Ishikawa (cell line): ENCODE measurements around the gene ACSL1.

Source experiments
- CREB1 ChIP-seq: IDR thresholded peaks from 2 replicates; pipeline ENCODE4 v1.6.1; 2012; ENCODE audit warnings: low read depth
- EGR1 ChIP-seq: IDR thresholded peaks from 2 replicates; pipeline ENCODE4 v1.6.1; 2012
- MAX ChIP-seq: IDR thresholded peaks from 2 replicates; pipeline ENCODE4 v1.6.1; 2012
- RAD21 ChIP-seq: IDR thresholded peaks from 2 replicates; pipeline ENCODE4 v1.6.1; 2012; ENCODE audit warnings: low read depth
- TAF1 ChIP-seq: IDR thresholded peaks from 2 replicates; pipeline ENCODE4 v1.6.1; 2012; ENCODE audit warnings: low read depth, mild to moderate bottlenecking
- USF1 ChIP-seq: IDR thresholded peaks from 2 replicates; pipeline ENCODE4 v1.6.1; 2012
- YY1 ChIP-seq: IDR thresholded peaks from 2 replicates; pipeline ENCODE4 v1.6.1; 2012; ENCODE audit warnings: low read depth
- ZBTB7A ChIP-seq: IDR thresholded peaks from 2 replicates; pipeline ENCODE4 v1.6.1; 2012; ENCODE audit warnings: low read depth

- TF ChIP-seq EGR1 (no peak), CREB1 (no peak), MAX (no peak), YY1 (no peak), TAF1 (no peak), RAD21 (no peak), USF1 (no peak), ZBTB7A (no peak)
These were observed 68.0 kb downstream of the ACSL1 start for GRCh38 chr4:184757810-184758209.
